ENCODE results near the gene SF3B3.

Gene SF3B3

DNA sequence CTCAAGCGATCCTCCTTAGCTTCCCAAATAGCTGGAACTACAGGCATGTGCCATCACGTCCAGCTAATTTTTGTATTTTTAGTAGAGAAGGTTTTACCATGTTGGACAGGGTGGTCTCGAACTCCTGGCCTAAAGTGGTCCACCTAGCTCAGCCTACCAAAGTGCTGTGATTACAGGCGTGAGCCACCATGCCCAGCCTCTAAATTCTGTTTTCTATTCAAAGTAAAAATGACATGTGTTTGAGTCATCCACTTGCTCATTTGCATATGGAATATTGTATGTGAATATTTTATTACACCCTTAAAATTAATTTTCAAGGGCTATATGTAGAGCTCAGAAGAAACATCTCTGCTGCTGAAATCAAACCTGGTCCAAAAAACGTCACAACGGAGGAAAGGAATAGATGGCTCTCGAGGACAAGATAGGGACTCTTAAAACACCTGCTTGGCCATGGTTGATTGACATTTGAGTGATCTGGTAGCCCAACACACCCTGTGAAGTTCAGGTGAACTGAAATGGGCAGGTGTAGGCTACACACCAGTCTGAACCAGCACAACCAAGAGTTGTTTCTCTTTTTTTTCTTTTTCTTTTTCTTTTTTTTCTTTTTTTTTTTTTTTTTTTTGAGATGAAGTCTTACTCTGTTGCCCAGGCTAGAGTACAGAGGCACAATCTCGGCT lies 51.1 kb downstream of the SF3B3 start:
- Histone ChIP-seq H3K27ac (ENCODE audit: low read length) (no peak overlapping the region), H3K4me1 (ENCODE audit: control insufficient read depth, insufficient read depth, low read length) (no peaks in the 10 kb centered on the region), H3K4me3 (ENCODE audit: low read length) (no peak overlapping the region), H3K9me3 (ENCODE audit: control insufficient read depth, insufficient read depth, low read length) (no peaks in the 10 kb centered on the region), H3K27me3 (ENCODE audit: control insufficient read depth, insufficient read depth, low read length) (no peaks in the 10 kb centered on the region), H3K36me3 (ENCODE audit: control insufficient read depth, insufficient read depth, low read length) (peaks cover 31% of the 10 kb centered on the region)
- no peak for DNase-seq (ENCODE audit: low read depth, low spot score)
- no CpG with 5 or more reads among the region's 8 CpGs for WGBS (ENCODE audit: insufficient coverage, insufficient read length)

DNA sequence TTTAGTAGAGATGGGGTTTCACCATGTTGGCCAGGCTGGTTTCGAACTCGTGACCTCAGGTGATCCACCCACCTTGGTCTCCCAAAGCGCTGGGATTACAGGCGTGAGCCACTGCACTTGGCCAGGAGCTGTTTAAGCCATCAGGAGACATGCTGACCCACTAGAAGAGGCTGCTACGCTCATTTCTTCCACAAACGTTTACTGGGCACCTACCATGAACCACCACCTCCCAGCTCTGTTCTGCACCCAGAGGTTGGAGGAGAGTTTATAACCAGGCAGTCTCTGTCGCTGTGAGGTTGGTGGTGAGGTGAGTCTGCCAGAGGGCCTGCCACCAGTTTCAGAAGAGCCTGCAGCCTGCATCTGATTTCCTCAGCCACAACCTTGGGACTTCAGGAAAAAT lies 51.8 kb downstream of the SF3B3 start:
- Histone ChIP-seq H3K27me3 (ENCODE audit: control insufficient read depth, insufficient read depth, low read length) (no peaks in the 10 kb centered on the region), H3K36me3 (ENCODE audit: control insufficient read depth, insufficient read depth, low read length) (peaks cover 27% of the 10 kb centered on the region), H3K9me3 (ENCODE audit: control insufficient read depth, insufficient read depth, low read length) (no peaks in the 10 kb centered on the region), H3K27ac (ENCODE audit: low read length) (no peak overlapping the region), H3K4me3 (ENCODE audit: low read length) (no peak overlapping the region), H3K4me1 (ENCODE audit: control insufficient read depth, insufficient read depth, low read length) (no peaks in the 10 kb centered on the region)
- no CpG with 5 or more reads among the region's 7 CpGs for WGBS (ENCODE audit: insufficient coverage, insufficient read length)
- DNase-seq (ENCODE audit: low read depth, low spot score): no peak

DNA sequence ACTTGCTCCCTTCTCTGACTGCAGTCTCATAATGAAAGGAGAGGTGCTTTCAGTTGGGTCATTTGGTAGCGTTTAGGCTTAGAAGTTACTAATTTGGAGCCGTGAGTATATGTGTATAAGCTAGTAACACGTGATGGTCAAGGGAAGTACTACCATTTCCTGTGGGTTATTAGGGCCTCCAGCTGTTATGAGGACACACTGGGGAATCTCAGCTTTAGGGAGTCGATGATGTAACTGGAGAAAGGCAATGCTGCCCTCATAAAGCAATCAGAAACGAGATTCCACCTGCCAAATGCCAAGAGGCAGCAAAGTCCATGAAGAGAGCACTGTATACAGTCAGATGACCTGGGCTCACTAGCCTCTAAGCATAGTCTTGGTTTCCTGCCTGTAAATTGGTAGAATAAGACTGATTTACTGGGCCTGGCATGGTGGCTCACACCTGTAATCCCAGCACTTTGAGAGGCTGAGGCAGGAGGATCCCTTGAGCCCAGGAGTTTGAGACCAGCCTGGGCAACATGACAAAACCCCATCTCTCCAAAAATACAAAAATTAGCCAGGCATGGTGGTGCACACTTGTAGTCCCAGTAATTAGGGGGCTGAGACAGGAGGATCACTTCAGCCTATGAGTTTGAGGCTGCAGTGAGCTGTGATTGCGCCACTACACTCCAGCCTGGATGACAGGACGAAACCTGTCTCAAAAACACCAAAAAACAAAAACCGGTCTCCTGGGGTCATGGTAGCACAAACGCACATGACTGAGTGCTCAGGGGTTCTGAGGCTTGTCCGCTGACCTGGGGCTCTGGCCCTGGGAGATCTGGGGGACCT lies 53.0 kb downstream of the SF3B3 start:
- Histone ChIP-seq H3K4me3 (ENCODE audit: low read length) (no peak overlapping the region), H3K27me3 (ENCODE audit: control insufficient read depth, insufficient read depth, low read length) (no peaks in the 10 kb centered on the region), H3K4me1 (ENCODE audit: control insufficient read depth, insufficient read depth, low read length) (no peaks in the 10 kb centered on the region), H3K9me3 (ENCODE audit: control insufficient read depth, insufficient read depth, low read length) (no peaks in the 10 kb centered on the region), H3K36me3 (ENCODE audit: control insufficient read depth, insufficient read depth, low read length) (peaks cover 16% of the 10 kb centered on the region; the same call in 1 of the 2 replicates), H3K27ac (ENCODE audit: low read length) (no peak overlapping the region)
- no CpG with 5 or more reads among the region's 10 CpGs for WGBS (ENCODE audit: insufficient coverage, insufficient read length)
- DNase-seq (ENCODE audit: low read depth, low spot score): no peak

DNA sequence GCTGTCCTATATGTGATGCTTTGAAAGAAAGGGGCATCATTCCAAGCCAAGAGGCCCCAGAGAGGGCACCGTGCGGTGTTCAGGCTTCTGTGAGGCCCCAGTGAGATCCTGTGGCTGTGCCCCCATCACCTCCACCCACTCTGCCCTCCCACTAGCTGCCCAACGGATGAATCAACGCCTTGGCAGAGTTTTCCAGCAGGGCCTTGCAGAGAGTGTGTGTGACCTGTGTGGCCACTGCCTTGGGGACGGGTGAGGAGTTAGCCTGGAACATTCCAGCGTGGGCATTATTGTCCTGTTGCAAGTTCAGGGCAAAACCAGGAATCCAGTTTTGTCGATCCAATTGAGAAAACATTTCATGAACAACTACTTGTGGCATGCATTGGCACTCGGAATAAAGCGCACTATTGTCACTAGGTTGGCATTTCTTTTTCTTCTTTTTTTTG lies 53.7 kb downstream of the SF3B3 start:
- H3K4me1 ChIP-seq (ENCODE audit: control insufficient read depth, insufficient read depth, low read length): no peaks in the 10 kb centered on the region
- H3K36me3 ChIP-seq (ENCODE audit: control insufficient read depth, insufficient read depth, low read length): peaks cover 10% of the 10 kb centered on the region; the same call in 1 of the 2 replicates
- H3K4me3 ChIP-seq (ENCODE audit: low read length): no peak overlapping the region
- H3K27ac ChIP-seq (ENCODE audit: low read length): no peak overlapping the region
- no peaks in the 10 kb centered on the region for H3K27me3 ChIP-seq (ENCODE audit: control insufficient read depth, insufficient read depth, low read length)
- WGBS (ENCODE audit: insufficient coverage, insufficient read length): no CpG with 5 or more reads among the region's 9 CpGs
- H3K9me3 ChIP-seq (ENCODE audit: control insufficient read depth, insufficient read depth, low read length): no peaks in the 10 kb centered on the region
- no peak for DNase-seq (ENCODE audit: low read depth, low spot score)

DNA sequence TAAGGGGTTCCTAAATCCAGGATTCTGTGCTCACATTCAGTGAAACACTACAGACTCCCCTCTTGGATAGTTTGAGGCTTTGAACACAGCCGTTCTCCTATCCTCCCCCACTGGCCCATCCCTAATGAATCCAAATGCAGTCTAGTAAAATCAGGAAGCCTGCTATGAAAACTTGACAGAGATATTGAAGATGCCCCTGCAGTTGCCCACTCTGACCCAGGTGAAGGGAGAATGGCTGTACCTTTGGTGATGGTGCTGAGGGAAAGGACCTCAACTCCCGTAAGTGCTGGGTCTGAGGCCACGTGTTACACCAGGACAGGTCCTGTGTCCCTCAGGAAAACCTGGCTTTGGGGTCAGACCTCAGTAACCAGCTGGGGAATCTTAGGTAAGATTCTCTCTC lies 54.4 kb downstream of the SF3B3 start:
- WGBS (ENCODE audit: insufficient coverage, insufficient read length): no CpG with 5 or more reads among the region's 3 CpGs
- no peaks in the 10 kb centered on the region for H3K27me3 ChIP-seq (ENCODE audit: control insufficient read depth, insufficient read depth, low read length)
- H3K36me3 ChIP-seq (ENCODE audit: control insufficient read depth, insufficient read depth, low read length): peaks cover 4% of the 10 kb centered on the region; the same call in 1 of the 2 replicates
- no peak overlapping the region for H3K4me3 ChIP-seq (ENCODE audit: low read length)
- H3K4me1 ChIP-seq (ENCODE audit: control insufficient read depth, insufficient read depth, low read length): no peaks in the 10 kb centered on the region
- DNase-seq (ENCODE audit: low read depth, low spot score): no peak
- H3K27ac ChIP-seq (ENCODE audit: low read length): no peak overlapping the region
- no peaks in the 10 kb centered on the region for H3K9me3 ChIP-seq (ENCODE audit: control insufficient read depth, insufficient read depth, low read length)

DNA sequence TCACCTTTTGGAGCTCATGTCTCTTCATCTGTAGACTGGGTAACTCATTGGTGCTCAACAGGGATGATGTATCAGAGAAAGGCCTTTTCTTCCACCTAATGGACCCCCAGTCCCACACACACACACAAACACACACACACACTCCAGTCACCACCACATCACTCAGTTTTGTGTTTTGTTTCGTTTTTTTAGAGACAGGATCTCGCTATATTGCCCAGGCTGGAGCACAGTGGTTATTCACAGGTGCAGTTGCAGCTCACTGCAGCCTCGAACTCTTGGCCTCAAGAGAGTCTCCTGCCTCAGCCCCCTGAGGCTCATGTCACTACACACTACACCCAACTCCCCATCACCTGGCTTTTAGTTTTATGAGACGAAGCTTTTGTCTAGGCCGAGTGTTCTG lies 55.6 kb downstream of the SF3B3 start:
- DNase-seq (ENCODE audit: low read depth, low spot score): no peak
- H3K27ac ChIP-seq (ENCODE audit: low read length): no peak overlapping the region
- no peaks in the 10 kb centered on the region for H3K27me3 ChIP-seq (ENCODE audit: control insufficient read depth, insufficient read depth, low read length)
- no peaks in the 10 kb centered on the region; the same call in 1 of the 2 replicates for H3K36me3 ChIP-seq (ENCODE audit: control insufficient read depth, insufficient read depth, low read length)
- no CpG with 5 or more reads among the region's 5 CpGs for WGBS (ENCODE audit: insufficient coverage, insufficient read length)
- no peak overlapping the region for H3K4me3 ChIP-seq (ENCODE audit: low read length)
- H3K9me3 ChIP-seq (ENCODE audit: control insufficient read depth, insufficient read depth, low read length): no peaks in the 10 kb centered on the region
- H3K4me1 ChIP-seq (ENCODE audit: control insufficient read depth, insufficient read depth, low read length): no peaks in the 10 kb centered on the region

DNA sequence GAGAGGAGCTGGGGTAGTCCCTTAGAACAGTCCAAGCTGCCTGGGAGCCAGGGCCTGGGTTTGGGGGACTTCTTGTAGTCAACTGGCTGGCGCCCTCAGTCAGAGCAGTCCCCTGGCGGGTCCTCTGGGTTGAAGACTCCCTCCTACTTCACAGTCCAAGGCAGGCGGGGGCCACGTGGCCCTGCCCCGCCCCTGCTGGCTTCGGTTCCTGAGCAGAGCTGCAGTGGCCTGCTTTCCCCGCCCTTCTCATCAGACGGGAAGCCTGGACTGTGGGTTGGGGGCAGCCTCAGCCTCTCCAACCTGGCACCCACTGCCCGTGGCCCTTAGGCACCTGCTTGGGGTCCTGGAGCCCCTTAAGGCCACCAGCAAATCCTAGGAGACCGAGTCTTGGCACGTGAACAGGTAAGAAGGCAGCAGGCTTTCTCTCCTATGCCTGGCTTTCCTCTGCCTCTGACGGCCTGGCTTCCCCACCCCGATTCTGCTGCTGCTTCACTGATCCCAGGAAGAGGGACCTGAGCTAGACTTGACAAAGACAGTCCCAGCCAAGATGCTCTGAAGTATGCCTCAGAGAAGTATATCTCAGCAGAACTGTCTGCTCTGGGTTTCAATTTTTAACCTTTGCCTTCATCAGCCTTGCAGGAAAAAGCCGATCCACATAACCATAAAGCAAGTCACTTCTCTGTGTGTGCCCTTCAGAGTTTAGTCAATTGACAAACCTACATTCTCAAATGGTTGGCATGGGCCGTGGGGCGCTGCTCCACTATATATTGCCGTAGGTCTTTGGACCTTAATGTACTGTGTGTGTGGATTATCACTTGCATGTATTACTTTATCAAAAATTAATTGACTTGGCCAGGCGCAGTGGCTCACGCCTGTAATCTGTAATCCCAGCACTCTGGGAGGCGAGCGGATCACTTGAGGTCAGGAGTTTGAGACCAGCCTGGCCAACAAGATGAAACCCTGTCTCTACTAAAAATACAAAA lies 56.3 kb downstream of the SF3B3 start:
- WGBS (ENCODE audit: insufficient coverage, insufficient read length): no CpG with 5 or more reads among the region's 21 CpGs
- Histone ChIP-seq H3K36me3 (ENCODE audit: control insufficient read depth, insufficient read depth, low read length) (no peaks in the 10 kb centered on the region; the same call in 1 of the 2 replicates), H3K27ac (ENCODE audit: low read length) (no peak overlapping the region), H3K4me3 (ENCODE audit: low read length) (no peak overlapping the region), H3K27me3 (ENCODE audit: control insufficient read depth, insufficient read depth, low read length) (no peaks in the 10 kb centered on the region), H3K9me3 (ENCODE audit: control insufficient read depth, insufficient read depth, low read length) (no peaks in the 10 kb centered on the region), H3K4me1 (ENCODE audit: control insufficient read depth, insufficient read depth, low read length) (no peaks in the 10 kb centered on the region)
- no peak for DNase-seq (ENCODE audit: low read depth, low spot score)

DNA sequence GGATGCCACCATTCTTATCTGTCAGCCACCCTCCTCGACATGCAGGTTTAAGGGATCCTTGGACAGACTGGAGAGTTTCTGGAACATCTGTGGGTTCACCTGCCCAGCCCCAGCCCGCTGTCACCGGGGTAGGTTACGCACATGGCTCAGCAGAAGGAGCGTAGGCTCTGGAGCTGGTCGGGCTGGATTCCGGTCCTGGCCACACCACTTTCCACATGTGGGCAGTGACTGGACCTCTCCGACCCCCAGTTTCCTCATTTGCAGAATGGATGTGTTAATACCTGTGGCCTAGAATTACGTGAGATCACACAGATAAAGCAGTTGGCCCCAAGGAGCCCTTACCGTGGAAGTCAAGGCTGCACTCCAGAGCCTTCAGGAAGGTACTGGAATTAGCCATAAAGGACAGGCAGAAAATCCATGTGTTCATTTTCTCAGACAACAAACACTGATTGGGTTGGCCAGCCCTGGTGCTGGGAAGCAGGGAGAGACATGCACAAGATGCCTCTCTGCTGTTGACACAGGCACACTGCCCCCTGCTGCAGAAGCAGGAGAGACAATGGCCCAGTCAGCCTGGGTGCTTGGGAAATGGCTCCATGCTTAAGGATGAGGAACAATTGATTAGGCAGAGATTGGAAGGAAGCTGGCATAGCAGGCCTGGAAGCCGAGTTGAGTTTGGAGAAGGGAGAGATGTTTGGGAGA lies 58.8 kb downstream of the SF3B3 start:
- no peak for DNase-seq (ENCODE audit: low read depth, low spot score)
- no peaks in the 10 kb centered on the region for H3K9me3 ChIP-seq (ENCODE audit: control insufficient read depth, insufficient read depth, low read length)
- no peaks in the 10 kb centered on the region for H3K27me3 ChIP-seq (ENCODE audit: control insufficient read depth, insufficient read depth, low read length)
- H3K36me3 ChIP-seq (ENCODE audit: control insufficient read depth, insufficient read depth, low read length): no peaks in the 10 kb centered on the region
- H3K4me1 ChIP-seq (ENCODE audit: control insufficient read depth, insufficient read depth, low read length): no peaks in the 10 kb centered on the region
- no peak overlapping the region for H3K4me3 ChIP-seq (ENCODE audit: low read length)
- WGBS (ENCODE audit: insufficient coverage, insufficient read length): no CpG with 5 or more reads among the region's 11 CpGs
- no peak overlapping the region for H3K27ac ChIP-seq (ENCODE audit: low read length)

DNA sequence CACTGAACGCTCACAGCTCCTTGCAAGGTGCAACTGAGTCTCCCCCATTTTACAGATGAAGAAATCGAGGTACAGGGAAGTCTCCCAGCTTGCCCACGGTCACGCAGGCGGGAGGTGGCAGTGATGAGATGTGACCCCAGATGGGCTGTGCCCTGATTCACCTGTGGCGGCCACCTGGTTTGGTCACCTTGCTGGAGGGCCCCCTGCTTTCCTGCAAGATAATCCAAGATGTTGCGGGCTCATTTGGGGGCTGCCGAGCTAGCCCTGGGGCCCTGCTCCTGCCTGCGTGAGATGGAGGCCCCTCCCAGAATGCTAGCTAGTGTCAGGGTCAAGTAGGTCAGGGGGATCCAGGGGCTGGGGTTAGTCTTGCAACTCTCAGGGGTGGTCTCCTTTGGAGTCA lies 63.1 kb downstream of the SF3B3 start:
- H3K4me1 ChIP-seq (ENCODE audit: control insufficient read depth, insufficient read depth, low read length): no peaks in the 10 kb centered on the region
- H3K27me3 ChIP-seq (ENCODE audit: control insufficient read depth, insufficient read depth, low read length): no peaks in the 10 kb centered on the region
- no peak for DNase-seq (ENCODE audit: low read depth, low spot score)
- H3K27ac ChIP-seq (ENCODE audit: low read length): no peak overlapping the region
- no peaks in the 10 kb centered on the region for H3K36me3 ChIP-seq (ENCODE audit: control insufficient read depth, insufficient read depth, low read length)
- H3K4me3 ChIP-seq (ENCODE audit: low read length): no peak overlapping the region; the same call in 1 of the 2 replicates
- H3K9me3 ChIP-seq (ENCODE audit: control insufficient read depth, insufficient read depth, low read length): no peaks in the 10 kb centered on the region
- WGBS (ENCODE audit: insufficient coverage, insufficient read length): no CpG with 5 or more reads among the region's 9 CpGs

Measured in iPS DF 6.9 (cell line).